ENCODE results near the gene ZFP2.
"Not testable (repeated sequence)": the region's sequence is repeated elsewhere in the genome, so short reads cannot be mapped to it uniquely, and the experiment has no call there.

ZFP2 gene

GRCh38 chr5:178866946-178867345 lies 28.8 kb upstream of the ZFP2 start:
- no peak for TF ChIP-seq CTCF (IDR thresholded peaks at IDR 0.05; ENCODE audit: insufficient read depth, low read depth, low read length, missing control alignments)
- no peak overlapping the region for H3K4me3 ChIP-seq (ENCODE audit: low read depth, low read length)
- DNase-seq (ENCODE audit: low read depth) = peak; percentile 7

- H3K4me3 ChIP-seq (ENCODE audit: low read depth, low read length) = no peak overlapping the region
- no peak for TF ChIP-seq CTCF (IDR thresholded peaks at IDR 0.05; ENCODE audit: insufficient read depth, low read depth, low read length, missing control alignments)
- no peak for DNase-seq (ENCODE audit: low read depth)
These were observed 26.1 kb upstream of the ZFP2 start for GRCh38 chr5:178869577-178869976.

GRCh38 chr5:178870411-178870810 lies 25.3 kb upstream of the ZFP2 start:
- DNase-seq (ENCODE audit: low read depth) = no peak
- no peak overlapping the region for H3K4me3 ChIP-seq (ENCODE audit: low read depth, low read length)
- no peak for TF ChIP-seq CTCF (IDR thresholded peaks at IDR 0.05; ENCODE audit: insufficient read depth, low read depth, low read length, missing control alignments)

- no peak for DNase-seq (ENCODE audit: low read depth)
- no peak for TF ChIP-seq CTCF (IDR thresholded peaks at IDR 0.05; ENCODE audit: insufficient read depth, low read depth, low read length, missing control alignments)
- no peak overlapping the region for H3K4me3 ChIP-seq (ENCODE audit: low read depth, low read length)
These were observed 23.4 kb upstream of the ZFP2 start for GRCh38 chr5:178872302-178872701.

GRCh38 chr5:178883115-178883694 lies 12.5 kb upstream of the ZFP2 start:
- DNase-seq (ENCODE audit: low read depth); H3K4me3 ChIP-seq (ENCODE audit: low read depth, low read length): not testable (repeated sequence)

- no peak for TF ChIP-seq CTCF (IDR thresholded peaks at IDR 0.05; ENCODE audit: insufficient read depth, low read depth, low read length, missing control alignments)
- H3K4me3 ChIP-seq (ENCODE audit: low read depth, low read length) = no peak overlapping the region
- DNase-seq (ENCODE audit: low read depth) = no peak
These were observed 11.8 kb upstream of the ZFP2 start for GRCh38 chr5:178883815-178884430.

GRCh38 chr5:178899289-178899688 lies 3.6 kb downstream of the ZFP2 start:
- DNase-seq (ENCODE audit: low read depth) = no peak
- TF ChIP-seq CTCF (IDR thresholded peaks at IDR 0.05; ENCODE audit: insufficient read depth, low read depth, low read length, missing control alignments) = no peak
- H3K4me3 ChIP-seq (ENCODE audit: low read depth, low read length) = no peak overlapping the region

Data from GM12865 (cell line).